T-helper 1 cell (primary cell): ENCODE results near the gene NMNAT3.

Experiments used
- DNase-seq, 5 donors: peaks; one replicate each; pipeline ENCODE4 v3.0.0-alpha.2; 2012 to 2020

NMNAT3 gene

DNA sequence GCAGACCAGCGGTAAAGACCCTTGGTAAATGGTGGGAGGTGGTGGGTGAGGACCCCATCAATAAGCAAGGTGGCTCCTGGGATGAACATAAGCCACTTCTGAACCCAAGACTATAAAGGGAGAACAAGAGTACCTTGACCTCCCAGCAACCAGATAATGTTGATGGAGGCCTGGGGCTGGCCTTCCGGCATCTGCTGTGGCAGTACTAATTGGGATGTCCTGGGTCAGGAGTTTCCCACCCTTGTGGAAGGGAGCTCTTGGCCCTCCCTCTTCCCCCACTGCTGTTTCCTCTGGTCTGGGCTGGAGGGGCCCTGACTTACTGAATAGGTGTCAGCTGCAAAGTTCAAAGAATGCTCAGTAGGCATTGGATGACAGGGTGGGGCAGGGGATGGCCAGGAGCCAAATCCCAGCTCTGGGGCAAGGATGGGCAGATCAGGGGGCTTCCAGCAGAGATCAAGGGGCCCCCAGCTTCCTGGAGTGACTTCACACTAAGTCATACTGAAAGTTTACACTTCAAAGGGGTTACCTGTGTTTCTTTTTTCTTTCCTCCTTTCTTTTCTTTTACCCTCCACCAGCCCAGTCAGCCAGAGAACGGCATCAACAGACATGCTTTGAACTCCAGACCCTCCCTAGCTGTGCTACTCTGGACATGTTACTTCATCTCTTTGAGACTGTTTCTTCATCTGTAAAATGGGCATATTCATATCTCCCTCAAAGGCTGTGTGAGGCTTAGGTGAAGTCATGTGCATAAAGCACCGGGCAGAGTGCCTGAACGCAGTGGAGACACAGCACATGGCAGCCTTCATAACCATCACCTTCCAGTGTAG is 139.8 kb downstream of the NMNAT3 start:
- no peak for DNase-seq

DNA sequence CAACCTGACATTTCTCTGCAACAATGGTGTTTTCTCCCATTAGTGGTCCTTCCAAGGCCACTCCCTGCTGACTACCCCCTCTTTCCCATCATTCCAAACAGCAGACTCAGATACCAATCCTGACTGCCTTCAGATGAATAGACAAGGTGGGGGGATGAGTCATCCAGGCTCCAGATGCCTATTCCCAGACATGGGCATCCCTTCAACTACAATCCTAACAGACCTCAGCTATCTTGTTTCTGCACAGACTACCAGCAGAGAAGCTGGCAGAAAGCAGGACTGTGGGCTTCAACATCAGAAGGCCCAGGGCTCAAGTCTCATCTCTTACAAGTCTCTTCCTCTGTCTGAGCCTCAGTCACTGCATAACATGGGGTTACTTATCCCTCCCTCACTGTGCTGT is 140.4 kb downstream of the NMNAT3 start:
- DNase-seq, result no peak

DNA sequence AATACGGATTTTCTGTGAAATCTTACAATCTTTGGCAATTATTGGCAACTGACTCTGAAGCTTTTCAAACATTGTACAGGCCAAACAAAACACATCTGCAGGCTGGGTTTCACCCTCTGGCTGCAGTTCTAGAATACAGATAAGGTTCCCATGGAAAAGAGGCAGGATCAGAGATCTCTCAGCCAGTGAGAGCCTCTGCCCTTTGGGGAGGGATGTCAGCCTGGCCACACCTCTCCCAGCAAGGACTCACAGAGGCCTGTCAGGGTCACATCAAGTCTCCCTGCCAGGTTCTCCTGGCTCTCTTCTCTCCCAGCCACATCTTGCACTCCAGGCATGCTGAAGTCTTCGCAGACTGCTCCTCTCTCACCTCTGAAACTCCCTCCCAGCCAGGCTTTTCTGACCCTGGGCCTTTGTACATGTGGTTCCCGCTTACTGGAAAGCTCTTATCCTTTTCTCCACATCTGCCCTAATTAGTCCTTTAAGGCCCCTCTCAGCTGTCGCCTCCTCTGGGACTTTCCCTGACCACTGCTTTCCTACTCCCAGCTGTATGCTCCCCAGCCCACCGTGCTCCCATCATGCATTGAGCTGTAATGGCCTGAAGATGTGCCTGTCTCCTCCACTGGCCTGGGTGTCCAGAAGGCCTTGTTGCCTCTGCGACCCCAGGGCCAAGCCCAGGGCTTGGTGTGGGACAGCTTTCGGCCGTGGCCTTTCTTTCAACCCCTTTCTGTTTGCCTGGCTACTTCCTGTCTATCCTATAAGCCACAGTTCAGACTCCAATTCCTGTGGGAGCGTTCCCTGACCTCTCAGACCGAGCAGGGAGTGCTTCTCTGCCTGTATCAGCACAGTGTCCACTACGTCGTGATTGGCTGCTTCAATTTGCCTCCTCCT is 142.5 kb downstream of the NMNAT3 start:
- no peak for DNase-seq

DNA sequence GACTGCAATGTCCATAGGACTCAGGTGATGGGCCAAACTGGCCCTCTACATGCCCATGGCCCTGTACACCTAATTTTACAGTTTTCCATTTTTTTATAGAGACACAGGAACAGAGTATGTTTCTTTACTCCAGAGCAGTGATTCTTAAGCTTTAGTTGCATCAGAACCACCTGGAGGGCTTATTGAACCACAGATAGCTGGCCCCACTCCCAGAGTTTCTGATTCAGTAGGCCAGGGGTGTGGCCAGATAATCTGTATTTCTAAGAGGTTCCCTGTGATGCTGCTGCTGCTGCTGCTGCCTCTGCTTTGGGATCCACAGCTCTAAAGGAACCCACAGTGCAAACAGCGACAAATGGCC is 143.3 kb downstream of the NMNAT3 start:
- no peak for DNase-seq

DNA sequence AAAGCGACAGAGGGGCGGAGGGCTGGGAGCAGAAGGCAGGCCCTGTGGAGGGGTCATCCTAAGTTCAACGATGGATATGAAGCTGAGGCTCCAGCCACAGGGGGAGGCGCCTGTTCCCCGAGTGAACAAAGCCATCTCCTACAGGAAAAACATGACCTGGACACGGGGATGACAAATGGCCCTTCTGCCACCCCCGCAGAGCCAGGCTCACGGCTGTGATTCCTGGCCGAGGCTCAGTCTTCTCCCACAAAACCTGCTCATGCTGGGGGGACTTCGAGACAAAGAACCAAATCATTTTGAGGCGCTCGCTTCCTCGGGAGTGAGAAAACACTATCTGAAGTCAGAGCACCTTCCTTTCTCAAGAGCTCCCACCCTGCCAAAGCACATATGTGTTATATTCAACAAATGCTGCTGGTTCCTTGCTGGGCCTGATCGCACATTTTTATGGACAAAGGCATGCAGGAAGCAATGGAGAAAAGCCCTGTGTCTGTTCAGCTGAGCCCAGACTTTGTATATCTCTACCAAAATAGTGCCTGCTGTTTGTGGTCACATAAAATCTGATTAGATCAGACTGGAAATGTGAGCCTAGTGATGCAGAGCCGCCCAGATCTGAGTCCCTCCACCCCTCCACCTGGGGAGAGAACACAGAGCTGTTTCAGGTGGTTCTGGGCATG is 143.9 kb downstream of the NMNAT3 start:
- no peak for DNase-seq

DNA sequence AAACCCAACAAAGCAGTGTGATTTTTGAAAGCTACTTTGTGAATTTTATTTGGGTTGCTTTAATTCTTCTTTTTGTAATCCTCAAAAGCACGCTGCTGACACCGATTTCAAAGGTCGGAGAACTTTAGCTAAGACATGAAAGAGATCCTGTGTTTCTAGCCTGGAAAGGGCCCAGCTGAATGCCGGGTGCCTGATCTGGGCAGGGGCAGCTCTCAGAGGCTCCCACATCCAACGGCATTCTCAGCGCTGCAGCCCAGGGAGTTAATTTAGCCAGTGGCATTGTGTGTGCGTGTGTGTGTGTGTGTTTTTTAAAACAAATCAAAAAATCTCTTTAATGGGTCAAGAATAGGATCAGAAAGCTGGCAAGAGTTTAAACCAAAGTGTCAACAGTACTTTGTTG is 144.8 kb downstream of the NMNAT3 start:
- DNase-seq, result no peak

DNA sequence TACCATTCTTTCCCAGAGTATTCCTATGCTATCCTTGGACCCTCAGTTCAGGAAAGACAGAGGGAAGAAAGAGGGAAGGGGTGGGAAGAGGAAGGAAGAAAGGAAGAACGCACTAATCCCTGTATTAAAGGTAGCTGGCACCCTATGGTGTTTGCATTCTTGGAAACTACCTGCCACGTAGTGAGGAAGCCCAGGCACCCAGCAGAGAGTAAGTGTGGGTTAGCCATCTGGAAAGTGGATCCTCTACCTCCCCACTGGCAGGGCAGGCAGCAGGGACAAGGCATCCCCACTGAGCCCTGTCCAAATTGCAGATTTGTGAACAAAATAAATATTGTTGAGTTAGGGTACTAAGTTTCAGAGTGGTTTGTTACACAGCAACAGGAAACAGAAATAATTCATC is 147.1 kb downstream of the NMNAT3 start:
- DNase-seq, result no peak

DNA sequence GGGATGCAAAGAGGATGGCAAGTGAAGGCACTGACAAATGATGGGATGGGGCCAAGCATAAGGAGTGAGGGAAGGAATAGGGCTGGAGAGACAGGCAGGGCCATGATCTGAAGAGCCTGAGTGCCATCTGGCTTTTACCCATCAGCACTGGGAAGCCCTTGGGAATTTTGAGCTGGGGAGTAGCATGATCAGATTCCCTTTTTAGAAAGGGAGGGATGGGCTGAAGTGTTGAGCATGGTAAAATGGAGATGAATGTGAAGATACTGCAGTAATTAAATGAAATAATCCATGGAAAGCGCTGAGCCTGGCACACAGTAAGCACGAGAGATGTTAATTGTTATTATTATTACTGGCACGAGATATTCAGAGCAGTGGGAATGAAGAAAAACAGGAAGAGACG is 148.1 kb downstream of the NMNAT3 start:
- no peak for DNase-seq

DNA sequence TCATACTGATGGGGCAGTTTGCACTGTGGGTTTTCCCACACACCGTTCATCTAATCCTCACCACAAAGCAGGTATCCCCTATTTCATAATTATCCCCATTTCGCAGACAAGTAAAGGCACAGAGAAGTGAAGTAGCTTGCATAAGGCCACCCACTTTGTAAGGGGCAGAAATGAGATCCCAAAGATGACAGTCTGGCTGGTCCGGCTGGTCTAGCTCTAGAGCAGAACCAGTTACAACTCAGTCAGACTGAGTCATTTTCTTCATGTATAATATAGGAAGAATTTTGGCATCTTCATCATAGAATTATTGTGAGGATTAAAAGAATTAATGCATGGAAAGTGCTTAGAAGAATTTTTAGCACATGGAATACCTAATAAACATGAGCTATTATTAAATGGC is 148.8 kb downstream of the NMNAT3 start:
- DNase-seq, result no peak

DNA sequence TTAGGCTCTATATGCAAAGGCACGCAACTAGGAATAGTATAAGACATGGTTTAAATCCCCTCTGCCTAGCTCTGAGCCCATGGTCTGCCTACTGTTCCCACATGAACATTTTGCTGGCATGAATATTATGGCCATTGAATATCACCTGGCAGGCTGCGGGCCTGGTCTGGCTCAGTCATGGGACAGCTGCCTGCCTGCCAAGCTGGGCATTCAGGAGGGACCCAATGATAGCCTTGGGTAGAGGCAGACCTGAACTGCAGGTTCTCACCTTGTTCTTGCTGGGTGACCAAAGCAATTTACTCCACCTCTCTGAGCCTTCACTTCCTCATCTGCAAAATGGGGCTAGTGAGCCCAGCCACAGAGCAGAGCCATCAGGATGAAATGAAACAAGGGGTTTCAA is 149.5 kb downstream of the NMNAT3 start:
- DNase-seq, result no peak

DNA sequence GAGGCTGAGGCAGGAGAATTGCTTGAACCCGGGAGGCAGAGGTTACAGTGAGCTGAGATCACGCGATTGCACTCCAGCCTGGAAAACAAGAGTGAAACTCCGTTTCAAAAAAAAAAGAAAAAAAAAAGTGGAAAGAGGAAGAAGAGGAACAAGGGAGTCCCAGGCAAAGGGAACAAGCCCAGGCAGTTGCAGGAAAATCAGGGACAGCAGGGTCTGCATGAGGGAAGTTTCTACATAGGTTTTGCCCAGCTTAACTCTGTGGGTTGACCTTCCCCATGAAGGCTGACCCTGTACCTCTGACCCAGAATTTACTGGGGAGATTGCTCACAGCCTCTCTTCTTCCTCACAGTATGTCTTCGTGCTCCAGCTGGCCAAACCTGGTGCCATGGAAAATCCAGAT is 150.5 kb downstream of the NMNAT3 start:
- no peak for DNase-seq

DNA sequence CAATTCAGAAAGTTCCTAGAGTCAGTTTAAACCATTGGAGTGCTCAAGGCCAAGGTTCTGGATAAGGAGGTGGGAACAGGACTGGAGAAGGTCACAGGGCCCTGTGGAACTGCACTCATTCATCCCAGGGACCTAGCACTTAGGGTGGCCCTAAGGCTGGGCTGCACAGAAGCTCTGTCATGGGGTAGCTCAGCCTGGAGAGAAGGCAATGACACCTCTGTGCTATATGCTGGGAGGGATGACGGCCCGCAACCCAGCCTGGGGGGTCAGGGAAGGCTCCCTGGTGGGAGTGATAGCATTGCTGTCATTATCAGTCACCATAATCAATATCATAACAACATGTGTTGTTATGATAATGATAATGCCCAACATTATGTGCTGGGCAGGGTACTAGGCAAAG is 151.6 kb downstream of the NMNAT3 start:
- DNase-seq, result no peak

DNA sequence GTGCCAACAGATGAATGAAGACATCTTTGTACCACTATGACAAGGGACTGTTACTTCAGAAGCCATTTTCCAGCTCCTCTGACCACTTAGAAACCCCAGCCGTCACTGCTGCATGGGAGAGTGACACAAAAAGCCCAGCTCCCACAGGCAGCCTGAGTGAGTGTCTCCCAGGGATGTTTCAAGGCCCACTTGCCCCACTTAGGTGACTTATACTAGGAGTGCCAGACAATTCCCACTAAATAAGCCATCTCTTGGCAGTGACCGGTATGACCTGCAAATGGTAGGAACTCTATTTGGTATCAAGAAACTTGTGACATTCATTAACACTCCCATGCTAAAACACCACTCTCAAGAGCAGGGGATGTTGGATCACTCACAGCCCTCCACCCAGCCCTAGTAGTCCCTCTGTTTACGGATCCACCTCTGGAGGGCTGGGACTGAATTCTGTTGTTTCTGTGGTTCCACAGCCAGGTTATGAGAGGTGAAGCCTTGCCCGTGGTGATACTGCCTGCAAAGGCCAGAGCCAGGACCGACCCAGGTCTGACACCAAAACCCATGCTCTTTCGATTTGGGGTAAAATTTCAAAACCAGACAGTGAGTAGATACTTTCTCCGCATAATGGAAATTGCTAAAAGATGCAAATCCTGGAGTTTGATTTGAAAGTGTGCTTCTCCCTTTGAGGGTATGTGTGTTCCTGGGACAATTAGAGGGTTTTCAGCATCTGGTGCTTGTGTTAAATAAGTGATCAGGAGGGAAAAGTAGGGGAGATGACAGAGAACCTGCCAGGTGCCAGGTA is 152.7 kb downstream of the NMNAT3 start:
- DNase-seq, result no peak

DNA sequence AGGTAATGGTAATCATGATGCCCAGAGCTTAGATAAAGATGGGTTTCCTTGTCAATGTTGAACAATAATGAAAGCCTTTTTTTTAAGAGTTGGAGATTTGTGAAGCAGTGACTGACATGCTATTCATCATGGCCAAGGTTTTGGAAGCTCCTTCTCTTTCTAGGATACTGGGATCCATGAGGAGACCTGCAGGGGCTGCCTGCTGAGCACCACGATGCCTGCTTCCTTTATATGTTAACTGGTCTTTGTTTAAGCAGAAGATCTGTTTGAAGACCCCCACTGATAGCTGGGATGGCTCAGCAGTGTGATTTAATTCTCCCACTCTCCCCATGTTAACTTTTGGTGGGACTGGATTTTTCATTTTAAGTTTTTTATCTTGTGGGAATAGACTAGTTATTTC is 154.1 kb downstream of the NMNAT3 start:
- DNase-seq, result no peak

DNA sequence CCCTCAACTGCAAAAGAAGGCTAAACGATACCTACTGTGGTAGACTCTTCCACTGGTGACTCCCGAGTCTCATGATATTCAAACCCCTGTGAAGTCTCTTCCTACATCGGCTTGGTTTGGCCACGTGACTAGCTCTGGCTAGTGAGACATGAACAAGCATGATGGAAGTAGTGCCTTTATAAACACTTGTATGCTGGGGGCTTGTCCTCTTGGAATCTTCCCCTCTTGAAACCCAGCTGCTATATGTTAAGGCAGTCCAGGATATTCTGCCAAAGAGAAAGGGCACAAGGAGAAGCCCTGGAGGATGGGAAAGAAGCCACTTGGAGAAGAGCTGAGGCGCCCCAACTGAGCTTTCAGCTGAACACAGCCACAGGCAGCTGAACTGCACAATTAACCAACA is 154.6 kb downstream of the NMNAT3 start:
- no peak for DNase-seq

DNA sequence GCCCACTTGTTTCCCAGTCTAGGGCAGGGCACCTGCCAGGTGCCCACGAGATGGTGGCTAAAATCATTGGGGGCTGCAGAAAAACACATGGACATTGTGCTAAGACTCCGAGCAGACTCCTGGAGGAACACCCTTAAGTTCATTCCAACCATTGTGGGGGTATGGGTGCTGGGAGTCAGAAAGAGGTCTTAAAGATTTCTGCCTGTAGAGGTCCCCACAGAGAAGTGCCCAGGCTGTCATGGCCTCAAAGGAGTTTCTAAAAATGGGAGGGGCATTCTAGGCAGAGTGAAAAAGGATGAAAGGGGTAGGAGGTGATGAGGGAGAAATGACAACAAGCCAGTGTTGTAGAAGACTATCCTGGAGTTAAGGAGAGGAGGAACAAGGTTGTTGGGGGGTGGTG is 155.4 kb downstream of the NMNAT3 start:
- no peak for DNase-seq

DNA sequence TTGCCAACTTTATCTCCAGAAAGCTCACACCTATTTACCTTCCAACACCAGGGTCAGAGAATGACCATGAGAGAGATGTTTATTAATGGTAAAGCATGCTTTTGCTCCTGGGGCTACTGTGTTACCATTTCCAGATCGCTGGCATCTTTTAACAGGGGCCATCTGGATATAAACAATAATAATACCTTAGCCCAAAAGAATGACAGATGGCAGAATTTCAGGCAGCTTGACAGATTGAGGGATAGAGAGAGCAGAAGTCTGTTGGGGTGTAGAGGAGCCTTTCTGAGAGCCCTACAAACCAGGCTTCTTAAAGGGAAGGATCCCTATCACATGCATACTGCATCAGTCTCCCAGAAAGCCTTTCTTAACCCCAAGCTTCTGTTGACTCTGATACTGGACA is 156.0 kb downstream of the NMNAT3 start:
- no peak for DNase-seq

DNA sequence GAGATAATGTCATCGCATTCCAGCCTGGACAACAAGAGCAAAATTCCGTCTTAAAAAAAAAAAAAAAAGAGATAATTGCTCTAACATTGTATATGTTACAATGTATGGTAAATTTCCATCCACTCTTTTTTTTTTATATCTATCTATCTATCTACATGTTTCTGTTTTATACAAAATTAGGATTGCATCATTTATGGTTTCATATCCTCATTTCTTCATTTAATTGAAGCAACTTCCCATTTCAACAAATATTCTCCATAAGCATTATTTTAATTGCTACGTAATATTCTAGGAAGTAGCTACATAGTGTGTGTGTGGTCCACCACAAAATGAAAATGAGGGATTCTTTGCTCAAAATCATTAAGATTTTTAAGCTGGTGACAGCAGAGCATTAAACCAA is 156.6 kb downstream of the NMNAT3 start:
- DNase-seq, result no peak

DNA sequence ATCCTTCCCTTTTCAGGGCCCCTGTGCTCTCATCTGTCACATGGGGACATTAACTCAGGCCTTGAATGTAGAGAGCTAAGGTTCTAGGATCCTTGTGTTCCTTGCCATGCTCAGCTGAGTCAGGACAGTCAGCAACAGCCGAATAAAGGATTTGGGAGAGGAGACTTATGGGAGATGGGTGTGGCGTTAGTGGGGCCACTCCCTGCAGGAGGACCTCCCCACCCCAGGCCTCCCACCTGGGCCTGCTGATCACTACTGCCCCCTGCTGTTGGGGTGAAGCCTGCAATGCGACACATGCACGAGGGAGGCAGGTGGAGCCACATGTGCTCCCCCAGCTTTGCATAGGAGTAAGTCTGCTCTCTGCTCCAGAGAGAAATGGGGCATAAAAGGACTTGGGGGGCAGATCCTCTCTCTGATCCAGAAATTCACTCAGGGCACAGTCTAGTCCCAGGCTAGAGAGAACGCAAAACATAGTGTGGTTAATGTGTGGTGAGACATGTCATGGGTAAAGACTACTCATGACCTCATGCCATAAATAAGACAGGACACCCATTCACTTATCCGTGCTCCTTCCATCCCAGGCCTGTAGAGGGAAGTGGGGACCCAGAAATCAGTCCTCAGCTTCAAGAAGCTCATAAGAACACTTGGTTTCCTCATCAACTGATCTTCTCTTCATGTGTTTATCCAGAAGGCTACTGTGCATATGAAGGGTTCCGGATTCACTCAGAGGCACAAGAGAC is 157.6 kb downstream of the NMNAT3 start:
- peak in 1 of 5 donors; percentile 7 for DNase-seq

DNA sequence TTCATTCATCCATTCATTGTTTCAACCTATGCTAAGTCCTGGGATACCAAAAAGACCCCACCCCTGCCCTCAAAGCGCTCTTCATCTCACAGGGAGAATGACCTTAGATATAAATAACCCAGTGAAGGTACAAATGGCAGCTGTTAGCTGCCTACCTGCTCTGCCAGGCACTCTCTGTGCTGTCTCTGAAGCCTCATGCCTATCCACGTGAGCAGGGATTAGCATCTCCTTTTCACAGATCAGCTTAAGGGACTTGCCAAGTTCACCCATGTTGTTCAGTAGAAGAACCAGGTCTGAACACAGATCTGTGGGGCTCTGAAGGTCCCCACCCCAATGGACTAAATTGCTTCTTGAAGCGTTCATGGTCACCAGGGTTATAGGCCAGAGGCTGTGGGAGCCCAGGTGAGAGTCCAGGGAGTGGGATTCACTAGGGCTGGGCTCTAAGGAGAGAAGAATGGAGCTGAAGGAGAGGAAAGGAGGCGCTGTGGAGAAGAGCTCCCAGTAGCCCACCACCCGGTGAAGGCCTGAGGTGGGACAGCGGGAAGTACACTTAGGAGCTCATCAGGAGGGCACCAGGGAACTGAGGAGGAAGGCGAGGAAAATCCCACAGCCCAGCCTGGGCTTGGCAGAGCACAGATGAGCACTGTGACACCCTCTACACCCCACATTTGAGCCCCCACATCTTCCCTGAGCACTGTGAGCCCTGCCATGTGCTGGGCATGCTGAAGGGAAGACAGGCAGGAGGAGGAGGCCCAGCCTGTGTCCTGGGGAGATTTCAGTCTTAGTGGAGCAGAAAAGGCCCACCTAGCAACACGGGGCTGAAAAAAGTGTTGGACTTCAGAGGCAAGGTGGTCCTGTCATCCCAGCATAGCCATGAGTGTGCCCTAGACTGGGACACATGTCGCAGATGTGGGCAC is 158.6 kb downstream of the NMNAT3 start:
- no peak for DNase-seq

DNA sequence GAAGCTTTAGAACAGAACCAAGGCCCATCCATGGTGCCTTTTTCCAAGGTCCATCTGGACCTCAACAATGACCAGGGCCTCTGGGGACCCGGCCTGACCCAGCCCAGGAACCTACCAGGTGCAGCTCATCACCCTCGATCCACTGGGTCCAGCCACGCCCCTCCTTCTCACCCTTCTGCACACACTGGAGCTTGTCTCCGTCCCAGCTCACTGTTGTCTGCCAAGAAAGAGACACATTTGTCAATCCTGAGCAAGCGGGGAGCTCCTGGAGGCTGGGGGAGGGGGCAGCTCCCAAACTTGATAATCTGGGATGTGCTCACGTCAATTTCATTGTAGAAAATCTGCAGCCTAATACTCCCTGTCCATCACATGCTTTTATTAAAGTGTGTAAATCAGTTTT is 159.5 kb downstream of the NMNAT3 start:
- DNase-seq, result no peak
